NOMO-1 (cell line): Measurements from ENCODE around the gene MAD1L1.
A peak's percentile ranks its signal among the peaks of the same experiment; 100 is the strongest.

Experiments
- DNase-seq, 2 experiments: peaks; one replicate each; lab custom pipeline; 2025; ENCODE audit not compliant: unreplicated experiment in 2 of 2; lab: John Stamatoyannopoulos, UW

The MAD1L1 gene

DNA sequence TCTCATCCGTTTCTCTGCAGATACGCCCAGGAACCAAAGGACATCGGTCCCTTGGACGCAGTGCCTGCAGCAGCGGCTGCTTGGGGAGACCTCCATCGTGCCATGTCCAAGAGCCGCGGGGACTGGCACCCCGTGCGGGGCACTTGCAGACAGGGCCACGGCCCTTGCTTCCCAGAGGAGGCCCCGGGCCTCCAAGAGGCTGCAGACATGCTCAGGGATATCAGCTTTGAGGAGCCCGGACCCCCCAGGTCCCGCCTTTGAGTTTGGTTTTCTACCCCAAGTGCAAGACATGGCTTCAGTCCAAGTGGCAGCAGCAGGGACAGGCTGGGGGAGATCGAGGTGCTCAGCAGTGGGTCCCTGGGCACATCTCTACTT is 283.1 kb downstream of the MAD1L1 start:
- no peak for DNase-seq

DNA sequence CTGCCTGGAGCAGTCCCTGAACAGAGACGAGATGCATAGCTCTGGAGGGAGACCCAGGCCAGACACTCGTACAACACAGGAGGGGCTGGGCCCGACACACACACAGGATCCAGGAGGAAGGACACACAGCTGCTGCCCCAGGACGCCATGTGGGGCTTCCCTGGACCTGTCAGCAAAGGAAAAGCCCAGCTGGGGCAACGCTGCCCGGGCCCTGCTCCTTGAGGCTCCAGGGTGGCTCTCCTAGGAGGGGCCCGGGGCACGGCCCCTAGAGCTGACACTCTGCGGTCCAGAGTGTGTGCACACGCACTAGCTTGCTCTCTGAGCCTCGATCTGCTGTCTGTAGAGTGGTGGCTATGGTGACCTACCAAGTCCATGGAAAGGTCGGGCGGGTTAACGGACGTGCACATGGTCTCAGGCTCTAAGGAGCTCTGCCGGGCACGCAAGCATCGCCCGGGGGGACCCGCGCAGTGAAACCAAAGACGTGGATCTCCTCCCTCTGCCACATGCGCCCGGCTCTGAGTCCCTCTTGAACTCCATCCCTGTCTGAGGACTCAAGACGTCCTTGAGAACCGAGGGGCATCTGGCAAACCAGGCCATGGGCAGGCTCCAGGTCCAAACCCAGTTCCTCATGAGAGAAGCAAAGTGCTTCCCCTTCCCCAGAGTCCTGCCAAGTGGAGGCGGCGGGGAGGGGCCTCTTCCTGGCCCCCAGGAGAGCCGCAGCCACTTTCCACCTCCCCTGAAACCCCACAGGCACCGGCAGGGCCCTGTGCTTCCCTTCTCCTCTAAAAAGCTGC is 283.7 kb downstream of the MAD1L1 start:
- DNase-seq: no peak

DNA sequence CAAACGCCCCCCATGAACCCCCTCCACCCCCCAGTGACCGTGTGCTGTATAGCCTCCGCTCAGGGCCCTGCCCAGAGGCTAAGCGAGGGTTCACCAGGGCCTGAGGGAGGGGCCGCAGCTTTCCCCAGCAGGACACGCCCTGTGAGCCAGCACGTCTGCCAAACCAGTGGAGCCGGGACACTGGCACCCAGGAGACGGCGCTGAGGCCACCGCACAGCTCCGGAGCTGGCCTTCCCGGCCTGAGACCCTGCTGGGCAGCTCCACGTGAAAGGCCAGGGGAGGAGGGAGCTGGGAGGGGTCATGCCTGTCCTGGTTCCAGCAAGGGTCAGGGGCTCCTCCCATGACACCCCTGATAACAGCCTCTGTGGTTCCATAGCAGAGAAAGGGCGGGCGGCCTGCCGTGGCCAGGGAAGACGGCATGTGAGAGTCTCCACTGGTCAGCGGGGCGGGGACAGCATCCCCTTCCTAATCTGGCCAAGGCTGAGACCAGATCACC is 284.4 kb downstream of the MAD1L1 start:
- DNase-seq: no peak

DNA sequence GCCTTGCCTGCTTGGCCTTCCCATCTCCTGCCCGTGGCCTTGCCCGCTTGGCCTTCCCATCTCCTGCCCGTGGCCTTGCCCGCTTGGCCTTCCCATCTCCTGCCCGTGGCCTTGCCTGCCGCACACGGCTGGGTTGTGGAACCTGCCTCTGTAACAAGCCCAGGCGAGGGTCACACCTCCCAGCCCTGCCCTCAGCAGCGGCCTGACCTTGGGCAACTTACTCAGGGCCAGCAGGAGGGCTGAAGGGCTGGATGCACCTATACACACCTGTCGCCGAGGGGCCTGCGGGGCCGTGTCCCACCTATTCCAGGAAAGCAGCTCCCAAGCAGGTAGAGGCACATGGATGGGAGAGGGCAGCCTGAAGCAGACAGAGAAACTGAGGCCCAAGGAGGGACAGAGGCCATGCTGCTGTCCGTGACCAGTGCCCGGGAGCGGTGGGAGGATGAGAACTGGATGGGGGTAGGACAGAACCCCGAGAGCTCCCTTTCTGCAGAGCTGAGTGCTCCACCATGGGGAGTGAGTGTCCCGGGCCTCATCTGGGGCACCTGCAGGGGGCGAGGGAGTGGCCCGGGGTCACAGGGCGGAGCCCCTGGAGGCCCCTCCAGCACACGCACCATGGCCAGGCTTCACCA is 285.0 kb downstream of the MAD1L1 start:
- no peak for DNase-seq

DNA sequence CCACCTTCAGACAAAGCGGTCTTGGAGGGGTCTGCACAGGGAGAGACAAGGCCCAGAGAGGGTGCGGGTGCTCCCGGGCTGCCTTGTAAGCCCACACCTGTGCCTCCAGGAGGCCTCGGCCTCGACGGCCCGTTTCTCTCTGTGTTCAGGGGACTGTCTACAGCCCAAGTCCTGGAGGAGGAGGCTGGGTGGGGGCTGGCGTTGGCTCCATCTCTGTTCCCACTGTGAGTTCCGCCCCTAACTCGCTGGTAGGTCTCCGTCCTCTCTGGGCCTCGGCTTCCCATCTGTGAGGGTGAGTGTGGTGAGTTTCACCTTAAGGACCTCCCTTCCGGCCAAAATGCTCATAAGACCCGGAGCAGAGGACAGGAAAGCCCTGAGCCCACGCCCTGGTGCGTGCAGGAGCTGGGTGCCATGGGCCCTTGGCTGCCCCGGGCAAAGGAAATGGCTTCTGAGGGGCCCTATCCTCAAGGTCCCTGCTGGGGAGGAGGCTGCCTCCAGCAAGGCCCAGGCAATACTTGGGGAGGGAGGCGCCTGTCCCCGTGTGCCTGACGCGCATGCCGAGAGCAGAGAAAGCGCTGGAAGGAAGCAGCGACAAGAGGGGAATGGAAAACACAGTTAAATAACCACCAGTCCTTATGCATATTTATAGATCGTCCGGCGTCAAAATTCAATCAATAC is 285.8 kb downstream of the MAD1L1 start:
- no peak for DNase-seq

DNA sequence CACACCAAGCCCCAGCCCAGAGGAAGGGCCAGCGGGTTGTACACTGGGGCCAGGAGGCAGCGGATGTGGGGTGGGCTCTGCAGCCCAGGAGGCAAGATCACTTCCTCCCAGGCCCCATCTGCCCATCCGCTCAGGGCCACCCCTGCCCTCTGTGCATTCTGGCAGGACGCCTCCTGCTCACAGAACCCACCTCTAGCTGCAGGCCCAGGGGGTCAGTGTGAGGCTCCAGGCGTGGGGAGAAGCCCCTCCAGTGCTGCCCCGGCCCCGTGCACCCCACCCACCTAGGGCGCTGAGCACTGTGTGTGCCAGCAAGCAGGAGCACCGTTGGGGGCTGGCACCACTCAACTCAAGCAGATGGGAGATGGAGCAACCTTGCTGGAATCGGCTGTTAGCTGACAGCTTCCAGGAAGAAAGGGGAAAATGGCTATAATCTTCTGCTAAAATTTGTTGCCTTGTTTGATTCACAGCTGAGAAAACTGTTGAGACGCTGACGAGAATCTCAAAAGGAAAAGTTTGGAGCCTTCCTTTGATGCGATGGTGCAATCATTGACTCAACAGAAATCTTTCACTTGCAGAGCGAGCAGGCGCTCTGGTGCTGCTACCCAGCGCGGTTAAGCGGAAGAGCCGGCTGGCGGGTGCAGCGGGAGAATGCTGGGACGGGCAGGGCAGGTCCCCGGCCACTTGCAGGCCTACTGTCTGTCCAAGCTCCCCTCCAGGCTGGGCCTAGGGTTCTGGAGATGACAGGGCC is 286.5 kb downstream of the MAD1L1 start:
- DNase-seq: no peak

DNA sequence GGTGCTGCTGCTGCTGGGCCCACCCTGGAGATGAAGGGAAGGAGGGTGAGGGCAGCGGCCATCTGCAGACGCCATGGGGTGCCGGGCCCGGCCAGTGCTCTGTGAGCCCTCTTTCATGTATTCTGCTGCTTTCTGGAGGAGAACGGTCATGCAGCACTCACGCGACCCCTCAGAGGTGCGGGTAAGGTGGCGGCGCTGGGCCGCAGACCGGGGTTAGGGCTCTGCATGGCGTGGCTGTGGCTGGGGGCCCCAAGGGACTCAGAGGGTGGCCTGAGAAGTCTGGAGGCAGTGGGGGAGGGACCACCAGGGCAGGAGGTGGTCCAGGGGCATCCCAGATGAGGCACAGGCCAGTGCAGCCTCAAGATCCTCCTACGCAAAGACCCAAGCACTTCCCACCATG is 287.2 kb downstream of the MAD1L1 start:
- DNase-seq: no peak

DNA sequence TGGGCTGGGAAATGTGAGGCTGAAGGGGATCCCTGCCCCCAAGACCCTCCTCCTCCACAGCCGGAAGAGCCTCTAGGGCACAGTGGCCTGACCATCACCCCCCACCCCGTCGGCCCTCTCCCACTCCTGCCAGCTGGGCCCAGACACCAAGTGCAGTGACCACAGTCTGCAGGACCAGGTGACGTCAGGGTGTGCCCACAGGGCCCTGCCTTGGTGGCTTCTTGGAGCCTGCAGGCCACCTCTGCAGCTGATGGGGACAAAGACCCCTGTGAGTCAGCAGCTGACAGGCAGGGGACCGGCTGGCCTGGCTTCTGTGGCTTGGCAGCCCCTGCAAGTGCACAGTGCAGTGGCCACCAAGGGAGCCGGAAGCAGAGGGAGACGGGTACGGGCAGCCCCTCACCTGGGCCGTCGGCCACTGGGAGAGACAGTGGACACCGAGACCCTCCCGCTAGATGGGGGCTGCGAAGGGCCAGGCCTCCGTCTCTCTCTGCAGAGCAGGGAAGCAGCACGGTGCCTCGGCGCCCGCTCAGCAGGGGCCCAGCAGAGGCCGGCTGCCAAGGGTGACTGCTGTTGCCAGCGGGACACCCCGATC is 288.0 kb downstream of the MAD1L1 start:
- no peak for DNase-seq

DNA sequence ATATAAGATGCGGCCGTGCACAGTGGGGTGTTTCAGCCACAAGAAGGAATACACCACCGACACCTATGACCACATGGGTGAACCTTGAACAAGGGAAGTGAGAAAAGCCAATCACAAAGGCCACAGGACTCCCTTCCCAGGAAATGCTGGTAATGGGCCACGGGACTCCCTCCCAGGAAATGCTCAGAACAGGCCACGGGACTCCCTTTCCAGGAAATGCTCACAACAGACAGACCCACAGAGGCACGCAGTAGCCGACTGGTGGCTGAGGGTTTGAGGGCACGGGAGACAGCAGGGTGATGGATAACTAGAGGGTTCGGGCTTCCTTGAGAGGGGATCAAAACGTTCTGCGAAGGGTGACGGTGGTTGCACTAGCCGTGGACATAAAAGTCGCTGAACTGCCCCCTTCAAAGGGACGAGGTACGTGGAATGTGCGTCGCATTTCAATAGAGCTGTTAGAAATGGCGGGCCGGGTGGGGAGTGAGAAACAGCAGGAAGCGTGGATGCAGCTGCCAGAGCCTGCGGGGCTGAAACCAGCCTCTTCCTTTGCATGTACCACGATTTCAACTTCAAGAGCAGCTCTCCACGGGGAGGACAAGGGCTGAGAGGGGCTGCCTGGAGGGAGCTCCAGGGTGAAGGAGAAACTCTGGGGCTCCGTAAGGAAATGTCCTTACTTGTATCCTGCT is 288.7 kb downstream of the MAD1L1 start:
- DNase-seq: no peak

DNA sequence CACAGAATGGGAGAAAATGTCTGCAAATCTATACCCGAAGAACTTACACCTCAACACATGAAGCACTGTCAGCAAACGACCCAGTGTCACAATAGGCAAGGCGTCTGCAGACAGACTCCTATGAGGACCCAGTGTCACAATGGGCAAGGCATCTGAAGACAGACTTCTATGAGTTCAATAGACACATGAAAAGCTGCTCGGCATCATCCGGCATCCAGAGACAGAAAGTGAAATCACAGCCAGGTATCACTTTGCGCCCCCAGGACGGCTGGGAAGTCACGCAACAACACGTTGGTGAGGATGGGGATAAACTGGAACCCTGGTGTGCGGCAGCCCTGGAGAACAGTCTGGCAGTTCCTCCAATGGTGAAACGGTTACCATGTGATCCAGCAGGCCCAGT is 289.4 kb downstream of the MAD1L1 start:
- DNase-seq: no peak

DNA sequence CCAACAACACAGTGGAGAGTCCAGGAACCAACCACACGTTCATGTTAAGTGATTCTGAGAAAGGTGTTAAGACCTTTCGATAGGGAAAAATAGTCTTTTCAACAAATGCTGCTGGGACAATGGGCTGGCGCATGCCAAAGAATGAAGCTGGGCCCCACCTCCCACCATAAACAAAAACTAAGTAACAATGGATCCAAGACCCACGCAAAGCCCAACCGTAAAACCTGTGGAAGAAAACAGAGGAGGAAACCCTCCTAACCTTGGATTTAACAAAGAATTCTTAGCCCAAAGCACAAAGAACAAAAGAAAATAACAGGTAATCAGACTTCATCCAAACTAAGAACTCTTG is 289.8 kb downstream of the MAD1L1 start:
- DNase-seq: no peak

DNA sequence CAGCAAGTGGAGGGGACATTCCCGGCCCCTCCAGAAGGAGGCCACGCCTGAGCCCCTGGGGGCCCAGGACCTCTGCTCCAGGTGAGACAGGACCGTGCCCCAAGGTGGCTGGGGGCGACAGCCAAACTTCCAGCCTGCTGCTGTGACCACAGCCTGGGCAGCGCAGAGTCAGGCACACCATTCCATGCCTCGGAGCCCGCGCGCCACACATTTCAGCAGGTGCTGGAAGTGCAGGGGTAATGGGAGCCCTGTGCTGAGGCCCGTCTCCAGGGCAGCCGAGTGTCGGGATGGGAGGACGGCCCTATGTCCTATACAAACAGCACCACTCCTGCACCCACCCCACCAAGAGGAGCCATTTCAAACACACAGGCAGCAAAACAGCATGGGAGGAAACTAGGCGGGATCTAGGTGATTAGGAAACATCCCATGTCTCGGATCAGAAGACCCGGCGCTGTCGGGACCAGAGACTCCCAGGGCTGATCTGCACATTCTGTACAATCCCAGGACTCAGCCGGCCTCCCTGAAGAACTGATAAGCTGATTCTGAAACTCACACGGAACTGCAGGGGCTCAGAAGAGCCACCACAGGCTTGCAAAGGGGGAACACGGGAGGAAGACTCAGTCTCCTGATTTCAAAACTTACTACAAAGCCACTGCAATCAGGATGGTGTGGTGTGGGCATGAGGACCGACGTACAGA is 290.4 kb downstream of the MAD1L1 start:
- peak in 1 of 2 experiments; percentile 5 for DNase-seq

DNA sequence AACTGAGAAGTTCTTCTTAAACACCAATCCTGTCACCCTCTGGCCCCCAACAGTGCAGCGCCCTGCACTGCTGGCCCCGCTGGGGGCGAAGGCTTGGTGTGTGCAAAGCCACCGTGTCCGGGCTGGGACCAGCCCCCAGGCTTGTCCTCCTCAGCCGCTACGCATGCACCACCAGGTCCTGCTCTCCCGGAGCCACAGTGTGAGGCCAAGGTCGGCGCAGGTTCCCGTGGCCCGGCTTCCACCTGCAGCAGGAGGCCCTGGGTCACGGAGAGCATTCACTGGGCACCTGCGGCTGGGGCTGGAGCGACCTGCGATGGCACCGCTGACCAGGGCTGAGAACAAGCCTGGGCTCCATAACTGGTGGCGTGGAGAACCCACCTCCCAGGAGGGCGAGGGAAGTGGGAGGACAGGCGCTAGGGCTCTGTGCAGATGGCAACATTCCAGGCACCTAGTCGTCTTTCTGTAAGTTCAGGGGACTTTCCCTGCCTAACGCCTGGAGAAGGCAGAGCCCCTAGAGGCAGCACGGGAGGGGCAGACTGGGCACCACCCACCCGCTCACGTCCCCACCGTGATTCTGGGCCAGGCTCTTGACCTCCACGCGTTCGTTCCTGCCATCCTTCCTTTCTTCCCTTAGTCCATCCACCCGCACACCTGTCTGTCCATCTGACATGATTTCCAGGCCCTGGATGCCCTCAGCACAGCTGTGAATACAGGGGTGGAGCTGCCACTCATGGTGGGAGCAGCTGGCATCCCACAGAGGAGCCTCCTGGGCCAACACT is 291.1 kb downstream of the MAD1L1 start:
- no peak for DNase-seq

DNA sequence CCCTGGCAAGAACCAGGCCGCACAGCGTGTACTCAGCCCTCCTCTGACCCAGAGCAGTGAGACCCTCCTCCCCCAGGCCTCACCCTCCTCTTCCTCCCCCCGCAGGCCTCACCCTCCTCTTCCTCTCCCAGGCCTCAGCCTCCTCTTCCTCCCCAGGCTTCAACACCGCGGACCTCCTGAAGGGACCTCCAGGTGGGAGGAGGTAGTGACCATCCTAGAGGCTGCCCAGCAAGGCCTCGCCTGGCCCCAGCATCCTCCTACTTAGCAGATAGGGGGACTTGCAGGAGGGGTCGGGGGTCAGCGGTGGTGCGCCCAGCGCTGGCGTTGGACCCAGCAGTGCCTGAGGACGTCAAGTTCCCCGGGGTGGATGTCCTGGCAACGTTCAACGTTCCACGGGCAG is 291.9 kb downstream of the MAD1L1 start:
- DNase-seq: no peak

DNA sequence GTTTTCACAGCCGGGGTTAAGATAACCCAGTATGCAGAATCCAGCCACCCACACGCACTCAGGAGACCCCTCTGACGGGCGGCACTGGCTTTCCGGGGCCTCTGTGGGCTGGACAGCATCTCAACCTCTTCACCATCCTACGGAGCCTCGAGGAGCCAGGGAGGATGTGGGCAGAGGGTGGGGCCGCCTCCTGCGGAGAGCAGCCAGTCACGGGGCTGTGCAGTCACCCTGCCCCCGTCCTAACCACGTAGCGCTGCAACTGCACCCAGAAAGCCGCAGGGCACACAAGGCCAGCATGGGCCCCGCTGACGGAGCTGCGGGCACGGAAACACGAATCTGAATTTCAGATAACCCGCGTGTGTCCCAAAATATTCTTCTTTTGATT is 292.4 kb downstream of the MAD1L1 start:
- peak; percentile 84 to 88 for DNase-seq

DNA sequence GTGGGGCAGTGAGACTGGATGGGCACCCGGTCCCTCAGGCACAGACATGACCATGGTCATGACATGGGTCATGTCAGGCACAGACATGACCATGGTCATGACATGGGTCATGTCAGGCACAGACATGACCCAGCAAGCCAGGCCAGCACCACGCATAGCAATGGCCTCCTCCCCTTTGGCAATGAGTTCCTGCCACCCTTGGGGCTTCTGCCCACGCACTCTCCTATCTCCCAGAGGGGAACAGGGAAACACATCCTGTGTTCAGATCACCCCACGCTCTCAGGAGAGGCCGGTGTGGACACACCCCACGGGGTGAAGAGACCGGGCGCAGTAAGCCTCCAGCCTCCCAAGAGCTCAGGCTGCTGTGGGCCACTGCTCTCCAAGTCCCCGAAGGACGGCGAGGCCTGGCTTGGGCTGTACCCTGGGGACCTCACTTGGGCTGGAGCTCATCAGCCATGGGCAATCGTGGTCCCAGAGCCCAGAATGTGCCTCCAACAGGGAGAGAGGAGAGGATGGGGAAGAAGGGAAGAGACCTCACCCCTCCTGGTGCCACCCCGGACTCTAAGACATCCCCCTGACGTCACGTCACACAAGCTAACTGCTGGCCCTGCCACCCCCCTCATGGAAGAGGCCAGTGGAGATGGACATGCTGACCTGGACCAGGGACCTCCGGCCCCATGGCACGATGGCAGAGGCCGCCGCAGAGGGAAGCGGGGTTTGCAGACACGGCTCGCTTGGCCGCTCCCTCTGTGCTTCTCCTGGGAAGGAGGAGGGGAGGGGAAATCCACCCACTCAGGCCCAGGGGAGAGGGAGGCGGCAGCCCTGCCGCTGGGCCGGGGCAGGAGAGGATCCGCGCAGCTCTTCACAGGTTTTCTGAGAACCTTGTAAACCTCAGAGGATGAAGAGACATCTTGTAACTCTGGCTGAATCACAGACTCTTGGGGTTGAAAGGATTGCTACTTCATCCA is 293.0 kb downstream of the MAD1L1 start:
- DNase-seq: no peak

DNA sequence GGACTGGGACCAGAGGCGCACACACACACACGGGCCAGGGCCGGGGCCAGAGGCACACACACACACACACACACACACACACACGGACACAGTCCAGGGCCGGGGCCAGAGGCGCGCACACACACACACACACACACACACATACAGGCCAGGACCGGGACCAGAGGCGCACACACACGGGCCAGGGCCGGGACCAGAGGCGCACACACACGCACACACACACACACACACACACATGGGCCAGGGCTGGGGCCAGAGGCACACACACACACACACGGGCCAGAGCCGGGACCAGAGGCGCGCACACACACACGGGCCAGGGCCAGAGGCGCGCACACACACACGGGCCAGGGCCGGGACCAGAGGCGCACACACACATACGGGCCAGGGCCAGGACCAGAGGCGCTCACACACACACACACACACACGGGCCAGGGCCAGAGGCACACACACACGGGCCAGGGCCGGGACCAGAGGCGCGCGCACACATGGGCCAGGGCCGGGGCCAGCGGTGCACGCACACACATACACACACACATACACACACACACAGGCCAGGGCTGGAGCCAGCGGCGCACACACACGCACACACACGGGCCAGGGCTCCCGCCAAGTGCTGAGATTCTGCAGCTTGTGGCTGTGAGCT is 293.8 kb downstream of the MAD1L1 start:
- no peak for DNase-seq
